ENCODE results near the gene SAG. TPM values are rescaled to one million over a fixed set of nuclear protein-coding genes. Genes with fewer than 3 reads are reported as not detected.

The SAG gene
- total and polyA plus RNA-seq, 2 experiments from 2014 or later: 0.47 TPM; not detected in 1

- Histone ChIP-seq H3K36me3 (replicated peaks; ENCODE audit: insufficient read depth, low read depth) (no peaks in the 10 kb centered on the region), H3K4me3 (no peak overlapping the region), H3K27ac (no peak overlapping the region), H4K20me1 (ENCODE audit: insufficient read depth, poor library complexity, severe bottlenecking) (no peaks in the 10 kb centered on the region), H3K9me3 (ENCODE audit: low read depth) (no peaks in the 10 kb centered on the region), H3K4me2 (no peak overlapping the region), H3K9me2 (replicated peaks; ENCODE audit: insufficient read depth) (no peaks in the 10 kb centered on the region), H2AFZ (no peak overlapping the region), H3K79me2 (no peaks in the 10 kb centered on the region), H3K4me1 (ENCODE audit: insufficient read depth) (peaks cover 33% of the 10 kb centered on the region), H3K27me3 (no peaks in the 10 kb centered on the region)
- WGBS (ENCODE audit: low lambda C conversion rate, missing lambda C conversion rate): 62% methylated on average over 15 of the region's 15 CpGs
- peak; percentile 21 for DNase-seq (ENCODE audit: low spot score)
- no peak for TF ChIP-seq EZH2phosphoT487 (IDR thresholded peaks at IDR 0.05; ENCODE audit: low read depth, severe bottlenecking, unreplicated experiment)
- TF ChIP-seq EZH2 (IDR thresholded peaks at IDR 0.05; ENCODE audit: borderline replicate concordance): no peak
Measured at GRCh38 chr2:233349005-233349998, 41.7 kb downstream of the SAG start.

GRCh38 chr2:233350708-233351107 is 43.1 kb downstream of the SAG start:
- H3K9me2 ChIP-seq (replicated peaks; ENCODE audit: insufficient read depth): no peaks in the 10 kb centered on the region
- H3K4me3 ChIP-seq: no peak overlapping the region
- H2AFZ ChIP-seq: no peak overlapping the region
- H3K27me3 ChIP-seq: no peaks in the 10 kb centered on the region
- H3K4me2 ChIP-seq: peak overlapping the region; percentile 13
- H3K9me3 ChIP-seq (ENCODE audit: low read depth): no peaks in the 10 kb centered on the region
- TF ChIP-seq CTCF (IDR thresholded peaks at IDR 0.05; ENCODE audit: poor library complexity): no peak
- TF ChIP-seq EZH2 (IDR thresholded peaks at IDR 0.05; ENCODE audit: borderline replicate concordance): no peak
- TF ChIP-seq EZH2phosphoT487 (IDR thresholded peaks at IDR 0.05; ENCODE audit: low read depth, severe bottlenecking, unreplicated experiment): no peak
- WGBS (ENCODE audit: low lambda C conversion rate, missing lambda C conversion rate): 24% methylated on average over 8 of the region's 8 CpGs
- DNase-seq (ENCODE audit: low spot score): peak; percentile 82
- H4K20me1 ChIP-seq (ENCODE audit: insufficient read depth, poor library complexity, severe bottlenecking): peaks cover 3% of the 10 kb centered on the region
- no peaks in the 10 kb centered on the region for H3K36me3 ChIP-seq (replicated peaks; ENCODE audit: insufficient read depth, low read depth)
- H3K79me2 ChIP-seq: peaks cover 9% of the 10 kb centered on the region
- peaks cover 33% of the 10 kb centered on the region for H3K4me1 ChIP-seq (ENCODE audit: insufficient read depth)
- H3K27ac ChIP-seq: peak overlapping the region; percentile 68

- no peaks in the 10 kb centered on the region for H3K9me2 ChIP-seq (replicated peaks; ENCODE audit: insufficient read depth)
- H3K4me1 ChIP-seq (ENCODE audit: insufficient read depth): peaks cover 33% of the 10 kb centered on the region
- peak overlapping the region; percentile 55 for H3K27ac ChIP-seq
- no peaks in the 10 kb centered on the region for H3K36me3 ChIP-seq (replicated peaks; ENCODE audit: insufficient read depth, low read depth)
- H4K20me1 ChIP-seq (ENCODE audit: insufficient read depth, poor library complexity, severe bottlenecking): peaks cover 6% of the 10 kb centered on the region
- DNase-seq (ENCODE audit: low spot score): peak; percentile 3
- H3K4me2 ChIP-seq: no peak overlapping the region
- WGBS (ENCODE audit: low lambda C conversion rate, missing lambda C conversion rate): 83% methylated on average over 7 of the region's 7 CpGs
- TF ChIP-seq EZH2 (IDR thresholded peaks at IDR 0.05; ENCODE audit: borderline replicate concordance): no peak
- no peak for TF ChIP-seq EZH2phosphoT487 (IDR thresholded peaks at IDR 0.05; ENCODE audit: low read depth, severe bottlenecking, unreplicated experiment)
- TF ChIP-seq CTCF (IDR thresholded peaks at IDR 0.05; ENCODE audit: poor library complexity): no peak
- H3K27me3 ChIP-seq: no peaks in the 10 kb centered on the region
- H3K9me3 ChIP-seq (ENCODE audit: low read depth): no peaks in the 10 kb centered on the region
- H2AFZ ChIP-seq: no peak overlapping the region
- no peak overlapping the region for H3K4me3 ChIP-seq
- peaks cover 15% of the 10 kb centered on the region for H3K79me2 ChIP-seq
Measured at GRCh38 chr2:233351423-233351822, 43.8 kb downstream of the SAG start.

Measured in hepatocyte (in vitro differentiated cells).